ENCODE measurements around the gene ZEB1. TPM values are rescaled to one million over a fixed set of nuclear protein-coding genes. Genes with fewer than 3 reads are reported as not detected.
"Not testable (repeated sequence)": the region's sequence is repeated elsewhere in the genome, so short reads cannot be mapped to it uniquely, and the experiment has no call there.

The ZEB1 gene
- total RNA-seq, 1 donor from 2014 or later = 63.1 TPM

GRCh38 chr10:31549896-31550295 lies 230.9 kb downstream of the ZEB1 start:
- peaks cover 5% of the 10 kb centered on the region for H3K9me3 Mint-ChIP-seq (ENCODE audit: low read depth)
- H3K4me1 Mint-ChIP-seq (ENCODE audit: low read depth) = peaks cover 5% of the 10 kb centered on the region
- H3K27ac Mint-ChIP-seq (ENCODE audit: unreplicated experiment) = no peak overlapping the region
- no peak overlapping the region for H3K4me3 Mint-ChIP-seq (ENCODE audit: unreplicated experiment)
- no peaks in the 10 kb centered on the region for H3K27me3 Mint-ChIP-seq (ENCODE audit: low read depth)
- no peak for DNase-seq (ENCODE audit: low spot score)
- no peaks in the 10 kb centered on the region for H3K36me3 Mint-ChIP-seq (ENCODE audit: low read depth)
- no peak for TF ChIP-seq CTCF (IDR thresholded peaks at IDR 0.05)

- H3K27me3 Mint-ChIP-seq (ENCODE audit: low read depth) = no peaks in the 10 kb centered on the region
- H3K27ac Mint-ChIP-seq (ENCODE audit: unreplicated experiment) = no peak overlapping the region
- peaks cover 5% of the 10 kb centered on the region for H3K4me1 Mint-ChIP-seq (ENCODE audit: low read depth)
- H3K36me3 Mint-ChIP-seq (ENCODE audit: low read depth) = peaks cover 12% of the 10 kb centered on the region
- H3K4me3 Mint-ChIP-seq (ENCODE audit: unreplicated experiment) = no peak overlapping the region
- DNase-seq (ENCODE audit: low spot score) = no peak
- no peak for TF ChIP-seq CTCF (IDR thresholded peaks at IDR 0.05)
- peaks cover 33% of the 10 kb centered on the region for H3K9me3 Mint-ChIP-seq (ENCODE audit: low read depth)
Observed at GRCh38 chr10:31554556-31554955, 235.5 kb downstream of the ZEB1 start.

- Mint-ChIP-seq H3K4me1 (ENCODE audit: low read depth) (no peaks in the 10 kb centered on the region), H3K9me3 (ENCODE audit: low read depth) (peaks cover 48% of the 10 kb centered on the region)
Observed at GRCh38 chr10:31557854-31558253, 238.8 kb downstream of the ZEB1 start.

GRCh38 chr10:31568252-31568861 lies 249.3 kb downstream of the ZEB1 start:
- not testable (repeated sequence) for DNase-seq (ENCODE audit: low spot score); H3K27ac Mint-ChIP-seq (ENCODE audit: unreplicated experiment); H3K4me1 Mint-ChIP-seq (ENCODE audit: low read depth); H3K27me3 Mint-ChIP-seq (ENCODE audit: low read depth); H3K4me3 Mint-ChIP-seq (ENCODE audit: unreplicated experiment); H3K36me3 Mint-ChIP-seq (ENCODE audit: low read depth)
- peaks cover 37% of the 10 kb centered on the region for H3K9me3 Mint-ChIP-seq (ENCODE audit: low read depth)

More at GRCh38 chr10:31557854-31558253, 238.8 kb downstream of the ZEB1 start:
- Mint-ChIP-seq H3K36me3 (ENCODE audit: low read depth) (peaks cover 18% of the 10 kb centered on the region), H3K4me3 (ENCODE audit: unreplicated experiment) (no peak overlapping the region), H3K27me3 (ENCODE audit: low read depth) (no peaks in the 10 kb centered on the region), H3K27ac (ENCODE audit: unreplicated experiment) (no peak overlapping the region)
- no peak for DNase-seq (ENCODE audit: low spot score)
- TF ChIP-seq CTCF (IDR thresholded peaks at IDR 0.05) = no peak

- Mint-ChIP-seq H3K36me3 (ENCODE audit: low read depth) (peaks cover 4% of the 10 kb centered on the region), H3K4me3 (ENCODE audit: unreplicated experiment) (no peak overlapping the region), H3K27ac (ENCODE audit: unreplicated experiment) (no peak overlapping the region), H3K9me3 (ENCODE audit: low read depth) (peaks cover 20% of the 10 kb centered on the region), H3K4me1 (ENCODE audit: low read depth) (no peaks in the 10 kb centered on the region), H3K27me3 (ENCODE audit: low read depth) (no peaks in the 10 kb centered on the region)
- no peak for DNase-seq (ENCODE audit: low spot score)
- TF ChIP-seq CTCF (IDR thresholded peaks at IDR 0.05) = no peak
Observed at GRCh38 chr10:31574577-31574976, 255.6 kb downstream of the ZEB1 start.

- TF ChIP-seq CTCF (IDR thresholded peaks at IDR 0.05) = no peak
- Mint-ChIP-seq H3K4me1 (ENCODE audit: low read depth) (peaks cover 8% of the 10 kb centered on the region), H3K36me3 (ENCODE audit: low read depth) (no peaks in the 10 kb centered on the region), H3K27ac (ENCODE audit: unreplicated experiment) (no peak overlapping the region), H3K27me3 (ENCODE audit: low read depth) (no peaks in the 10 kb centered on the region), H3K4me3 (ENCODE audit: unreplicated experiment) (no peak overlapping the region), H3K9me3 (ENCODE audit: low read depth) (peaks cover 7% of the 10 kb centered on the region)
- no peak for DNase-seq (ENCODE audit: low spot score)
Observed at GRCh38 chr10:31578181-31578852, 259.3 kb downstream of the ZEB1 start.
